ENCODE data around the gene CERS3. TPM values are rescaled to one million over a fixed set of nuclear protein-coding genes. Genes with fewer than 3 reads are reported as not detected.

CERS3 gene
- total RNA-seq, 2 experiments from 2014 or later: 1.3 to 1.8 TPM

DNA sequence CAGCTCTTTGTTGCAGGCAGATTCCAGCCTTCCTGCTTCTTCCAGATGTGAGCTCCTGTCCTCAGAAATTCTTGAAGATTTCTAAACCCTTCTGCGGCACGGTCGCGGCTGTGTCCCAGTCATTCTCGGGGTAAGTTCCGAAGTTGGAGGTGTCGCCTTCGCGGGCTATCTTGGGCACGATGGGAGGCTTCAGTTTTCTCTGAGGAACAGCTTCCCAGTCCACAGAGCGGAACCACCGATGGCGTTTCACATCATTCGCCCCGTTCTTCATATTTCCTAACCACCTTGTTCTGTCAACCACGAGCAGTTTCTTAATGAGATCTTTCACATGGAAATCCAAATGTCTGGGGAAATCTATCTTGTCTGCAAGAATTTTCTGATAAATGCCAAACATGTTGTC lies 24.7 kb upstream of the CERS3 start:
- intact Hi-C loops (cut with DNase I, micrococcal nuclease): no loop called here
- Histone ChIP-seq H3K4me3 (ENCODE audit: low read length) (no peak overlapping the region), H3K9me3 (ENCODE audit: control insufficient read depth in 1 of 2, insufficient read depth in 1 of 2, low read length in 2 of 2) (peaks cover 0 to 4% of the 10 kb centered on the region in 2 experiments), H3K4me1 (ENCODE audit: insufficient read depth, low read length) (no peaks in the 10 kb centered on the region), H3K27me3 (ENCODE audit: control insufficient read depth in 1 of 2, insufficient read depth in 2 of 2, low read length in 2 of 2) (no peaks in the 10 kb centered on the region), H3K27ac (ENCODE audit: low read depth in 1 of 2, low read length in 2 of 2) (no peak overlapping the region), H3K36me3 (ENCODE audit: insufficient read depth, low read length) (no peaks in the 10 kb centered on the region)
- Mint-ChIP-seq H3K36me3 (ENCODE audit: low read depth) (peaks cover 29% of the 10 kb centered on the region), H3K27me3 (no peaks in the 10 kb centered on the region), H3K27ac (no peak overlapping the region), H3K4me1 (ENCODE audit: low read depth) (no peaks in the 10 kb centered on the region), H3K4me3 (no peak overlapping the region), H3K9me3 (no peaks in the 10 kb centered on the region)
- ATAC-seq (ENCODE audit: poor library complexity) (no peak), DNase-seq (no peak)
- no peak for TF ChIP-seq CTCF (IDR thresholded peaks at IDR 0.05)
- ChIA-PET POLR2A (no interaction called here), CTCF (no interaction called here)

DNA sequence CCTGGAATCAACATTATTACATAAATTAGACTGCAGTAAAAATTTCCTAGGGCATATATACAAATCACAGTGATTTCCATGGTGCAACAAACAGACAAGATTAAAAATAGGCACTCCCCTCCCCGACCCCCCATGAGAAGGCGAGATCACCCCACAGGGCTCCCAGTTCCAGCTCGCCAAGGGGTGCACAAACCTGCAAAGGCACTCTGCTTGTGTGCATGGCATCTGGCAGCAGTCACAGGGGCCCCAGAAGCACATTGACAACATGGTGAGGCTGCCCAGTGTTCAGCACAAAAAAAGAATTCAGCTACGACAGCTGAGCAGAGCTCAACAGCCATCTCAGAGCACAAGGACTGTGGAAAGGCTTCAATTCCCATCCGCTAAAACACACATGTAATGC lies 19.2 kb upstream of the CERS3 start:
- no peak overlapping the region for H3K27ac ChIP-seq (ENCODE audit: low read depth in 1 of 2, low read length in 2 of 2)
- Mint-ChIP-seq H3K4me3 (no peak overlapping the region), H3K4me1 (ENCODE audit: low read depth) (peaks cover 4% of the 10 kb centered on the region), H3K27ac (no peak overlapping the region), H3K9me3 (no peaks in the 10 kb centered on the region), H3K36me3 (ENCODE audit: low read depth) (peaks cover 21% of the 10 kb centered on the region), H3K27me3 (no peaks in the 10 kb centered on the region)
- no peak for DNase-seq
- peaks cover 0 to 4% of the 10 kb centered on the region in 2 experiments for H3K9me3 ChIP-seq (ENCODE audit: control insufficient read depth in 1 of 2, insufficient read depth in 1 of 2, low read length in 2 of 2)
- peaks cover 0 to 2% of the 10 kb centered on the region in 2 experiments for H3K27me3 ChIP-seq (ENCODE audit: control insufficient read depth in 1 of 2, insufficient read depth in 2 of 2, low read length in 2 of 2)
- POLR2A ChIA-PET: no interaction called here
- H3K36me3 ChIP-seq (ENCODE audit: insufficient read depth, low read length): no peaks in the 10 kb centered on the region
- intact Hi-C loops (cut with DNase I, micrococcal nuclease): no loop called here
- H3K4me1 ChIP-seq (ENCODE audit: insufficient read depth, low read length): peaks cover 8% of the 10 kb centered on the region
- no peak for ATAC-seq (ENCODE audit: poor library complexity)
- no peak for TF ChIP-seq CTCF (IDR thresholded peaks at IDR 0.05)
- CTCF ChIA-PET: no interaction called here
- no peak overlapping the region for H3K4me3 ChIP-seq (ENCODE audit: low read length)

- H3K27ac ChIP-seq (ENCODE audit: low read depth in 1 of 2, low read length in 2 of 2): no peak overlapping the region
- Mint-ChIP-seq H3K36me3 (ENCODE audit: low read depth) (peaks cover 5% of the 10 kb centered on the region), H3K4me3 (no peak overlapping the region), H3K27me3 (no peaks in the 10 kb centered on the region), H3K27ac (peak overlapping the region; percentile 39), H3K4me1 (ENCODE audit: low read depth) (peaks cover 7% of the 10 kb centered on the region), H3K9me3 (no peaks in the 10 kb centered on the region)
- H3K4me3 ChIP-seq (ENCODE audit: low read length): no peak overlapping the region
- no peaks in the 10 kb centered on the region for H3K36me3 ChIP-seq (ENCODE audit: insufficient read depth, low read length)
- POLR2A ChIA-PET: no interaction called here
- peaks cover 0 to 3% of the 10 kb centered on the region in 2 experiments for H3K9me3 ChIP-seq (ENCODE audit: control insufficient read depth in 1 of 2, insufficient read depth in 1 of 2, low read length in 2 of 2)
- DNase-seq: no peak
- peaks cover 0 to 2% of the 10 kb centered on the region in 2 experiments for H3K27me3 ChIP-seq (ENCODE audit: control insufficient read depth in 1 of 2, insufficient read depth in 2 of 2, low read length in 2 of 2)
- no peak for ATAC-seq (ENCODE audit: poor library complexity)
- H3K4me1 ChIP-seq (ENCODE audit: insufficient read depth, low read length): peaks cover 9% of the 10 kb centered on the region
- CTCF ChIA-PET: no interaction called here
- intact Hi-C loops (cut with DNase I, micrococcal nuclease): no loop called here
- TF ChIP-seq CTCF (IDR thresholded peaks at IDR 0.05): no peak
Measured at GRCh38 chr15:100544946-100545345, 16.2 kb upstream of the CERS3 start.
